ENCODE results near the gene DHRS3. TPM values are rescaled to one million over a fixed set of nuclear protein-coding genes. Genes with fewer than 3 reads are reported as not detected.

The DHRS3 gene
- total and polyA plus RNA-seq, 2 of the 13 experiments (the other 11 are each of a cell fraction or from before 2014, with no cell fraction given), result 48.5 to 90.5 TPM

DNA sequence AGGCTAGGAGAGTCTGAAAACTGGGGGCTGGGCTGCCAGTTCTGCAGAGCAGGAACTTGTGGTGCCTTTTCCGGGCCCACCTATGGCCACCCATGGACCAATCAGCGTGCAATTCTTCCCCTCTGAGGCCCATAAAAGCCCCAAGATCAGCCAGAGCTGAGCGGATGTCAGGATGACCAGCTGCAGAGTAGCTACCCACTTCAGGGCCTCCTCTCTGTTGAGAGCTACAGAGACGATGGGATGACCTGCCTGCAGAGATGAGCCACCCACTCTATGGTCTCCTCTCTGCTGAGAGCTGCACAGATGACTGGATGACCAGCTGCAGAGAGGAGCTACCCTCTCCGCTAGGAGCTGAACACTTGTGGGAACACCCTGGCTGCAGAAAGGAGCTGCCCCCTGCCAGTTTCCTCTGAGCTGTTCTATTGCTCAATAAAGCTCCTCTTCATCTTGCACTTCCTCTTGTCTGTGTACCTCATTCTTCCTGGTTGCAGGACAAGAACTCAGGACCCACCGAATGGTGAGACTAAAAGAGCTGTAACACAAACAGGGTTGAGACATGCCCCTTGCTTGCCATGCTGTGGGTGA is 13.0 kb upstream of the DHRS3 start:
- no peak overlapping the region for H3K27ac ChIP-seq (ENCODE audit: extremely low read length, insufficient read depth, low read length)
- BruUV-seq (replicated peaks), result no TSS peak
- in situ Hi-C loops (cut with HindIII; ENCODE audit: extremely low pct_ligation_motif_present, low pct_unique_long_range_greater_than_20kb), result no loop called here
- H3K4me1 ChIP-seq (ENCODE audit: insufficient read depth, low read length), result peaks cover 12% of the 10 kb centered on the region
- POLR2A ChIA-PET, result interaction anchor here (0.9 to 1.7 kb wide), 4 partner anchors 12 to 32 kb away, joined by 3 to 7 read pairs (median 4); no protein-coding TSS in a partner anchor
- H3K4me3 ChIP-seq (replicated peaks in 1 of 3; ENCODE audit: insufficient read depth in 1 of 3, low read depth in 2 of 3, low read length in 3 of 3), result no peak overlapping the region
- H3K36me3 ChIP-seq (replicated peaks in 1 of 2; ENCODE audit: control insufficient read depth in 1 of 2, insufficient read depth in 2 of 2, low read length in 2 of 2), result no peaks in the 10 kb centered on the region
- intact Hi-C loops (cut with micrococcal nuclease; ENCODE audit: unreplicated experiment), result no loop called here
- no peaks in the 10 kb centered on the region for H3K9me3 ChIP-seq (ENCODE audit: low read length)
- WGBS (ENCODE audit: low lambda C conversion rate), result 14% methylated on average over 2 of the region's 6 CpGs
- H3K79me2 ChIP-seq (ENCODE audit: insufficient read depth, low read length), result no peaks in the 10 kb centered on the region
- CTCF ChIA-PET (ENCODE audit: low intra/inter-chr PET ratio, low total read pairs), result no interaction called here
- DNase-seq (ENCODE audit: low spot score) (no peak), ATAC-seq (peak; percentile 51), FAIRE-seq (no peak)
- H3K9ac ChIP-seq (ENCODE audit: insufficient read depth, low read depth, low read length), result no peak overlapping the region
- no peak overlapping the region for H2AFZ ChIP-seq (ENCODE audit: low read length)
- H3K4me2 ChIP-seq (ENCODE audit: low read depth, low read length), result no peak overlapping the region
- H3K27me3 ChIP-seq (ENCODE audit: control insufficient read depth in 1 of 2, insufficient read depth in 2 of 2, low read length in 2 of 2), result peaks cover 0 to 11% of the 10 kb centered on the region in 2 experiments; a peak in 2 of 5 replicates
- no peaks in the 10 kb centered on the region for H4K20me1 ChIP-seq (ENCODE audit: insufficient read depth, low read length)
- TF ChIP-seq PHF8 (CRISPR knock-in tag; IDR thresholded peaks at IDR 0.05) (no peak), ZNF564 (CRISPR knock-in tag; IDR thresholded peaks at IDR 0.05) (no peak), ZNF629 (CRISPR knock-in tag; conservative IDR thresholded peaks at IDR 0.05) (no peak), BCL6 (CRISPR knock-in tag; IDR thresholded peaks at IDR 0.05) (no peak), SRSF9 (IDR thresholded peaks at IDR 0.05; ENCODE audit: borderline replicate concordance, insufficient read depth, low read depth, low read length, poor library complexity, severe bottlenecking) (no peak), ZNF484 (CRISPR knock-in tag; IDR thresholded peaks at IDR 0.05; ENCODE audit: borderline replicate concordance, low read depth) (no peak), EED (CRISPR knock-in tag; IDR thresholded peaks at IDR 0.05) (no peak), ZNF75D (CRISPR knock-in tag; IDR thresholded peaks at IDR 0.05; ENCODE audit: borderline replicate concordance) (no peak), PCBP2 (optimal IDR thresholded peaks at IDR 0.05; ENCODE audit: low read depth, low read length, poor library complexity, severe bottlenecking) (no peak), SETDB1 (CRISPR knock-in tag; IDR thresholded peaks at IDR 0.05; ENCODE audit: borderline replicate concordance) (no peak)
- TF ChIP-seq, protein P1, sequence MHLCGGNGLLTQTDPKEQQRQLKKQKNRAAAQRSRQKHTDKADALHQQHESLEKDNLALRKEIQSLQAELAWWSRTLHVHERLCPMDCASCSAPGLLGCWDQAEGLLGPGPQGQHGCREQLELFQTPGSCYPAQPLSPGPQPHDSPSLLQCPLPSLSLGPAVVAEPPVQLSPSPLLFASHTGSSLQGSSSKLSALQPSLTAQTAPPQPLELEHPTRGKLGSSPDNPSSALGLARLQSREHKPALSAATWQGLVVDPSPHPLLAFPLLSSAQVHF (CRISPR knock-in tag; IDR thresholded peaks at IDR 0.05), result no peak
- TF ChIP-seq, protein P2, sequence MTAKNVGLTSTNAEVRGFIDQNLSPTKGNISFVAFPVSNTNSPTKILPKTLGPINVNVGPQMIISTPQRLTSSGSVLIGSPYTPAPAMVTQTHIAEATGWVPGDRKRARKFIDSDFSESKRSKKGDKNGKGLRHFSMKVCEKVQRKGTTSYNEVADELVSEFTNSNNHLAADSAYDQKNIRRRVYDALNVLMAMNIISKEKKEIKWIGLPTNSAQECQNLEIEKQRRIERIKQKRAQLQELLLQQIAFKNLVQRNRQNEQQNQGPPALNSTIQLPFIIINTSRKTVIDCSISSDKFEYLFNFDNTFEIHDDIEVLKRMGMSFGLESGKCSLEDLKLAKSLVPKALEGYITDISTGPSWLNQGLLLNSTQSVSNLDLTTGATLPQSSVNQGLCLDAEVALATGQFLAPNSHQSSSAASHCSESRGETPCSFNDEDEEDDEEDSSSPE (CRISPR knock-in tag; IDR thresholded peaks at IDR 0.05), result no peak
- TF ChIP-seq, protein P3, sequence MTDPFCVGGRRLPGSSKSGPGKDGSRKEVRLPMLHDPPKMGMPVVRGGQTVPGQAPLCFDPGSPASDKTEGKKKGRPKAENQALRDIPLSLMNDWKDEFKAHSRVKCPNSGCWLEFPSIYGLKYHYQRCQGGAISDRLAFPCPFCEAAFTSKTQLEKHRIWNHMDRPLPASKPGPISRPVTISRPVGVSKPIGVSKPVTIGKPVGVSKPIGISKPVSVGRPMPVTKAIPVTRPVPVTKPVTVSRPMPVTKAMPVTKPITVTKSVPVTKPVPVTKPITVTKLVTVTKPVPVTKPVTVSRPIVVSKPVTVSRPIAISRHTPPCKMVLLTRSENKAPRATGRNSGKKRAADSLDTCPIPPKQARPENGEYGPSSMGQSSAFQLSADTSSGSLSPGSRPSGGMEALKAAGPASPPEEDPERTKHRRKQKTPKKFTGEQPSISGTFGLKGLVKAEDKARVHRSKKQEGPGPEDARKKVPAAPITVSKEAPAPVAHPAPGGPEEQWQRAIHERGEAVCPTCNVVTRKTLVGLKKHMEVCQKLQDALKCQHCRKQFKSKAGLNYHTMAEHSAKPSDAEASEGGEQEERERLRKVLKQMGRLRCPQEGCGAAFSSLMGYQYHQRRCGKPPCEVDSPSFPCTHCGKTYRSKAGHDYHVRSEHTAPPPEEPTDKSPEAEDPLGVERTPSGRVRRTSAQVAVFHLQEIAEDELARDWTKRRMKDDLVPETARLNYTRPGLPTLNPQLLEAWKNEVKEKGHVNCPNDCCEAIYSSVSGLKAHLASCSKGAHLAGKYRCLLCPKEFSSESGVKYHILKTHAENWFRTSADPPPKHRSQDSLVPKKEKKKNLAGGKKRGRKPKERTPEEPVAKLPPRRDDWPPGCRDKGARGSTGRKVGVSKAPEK (CRISPR knock-in tag; IDR thresholded peaks at IDR 0.05; ENCODE audit: borderline replicate concordance), result no peak
- TF ChIP-seq, protein P4, sequence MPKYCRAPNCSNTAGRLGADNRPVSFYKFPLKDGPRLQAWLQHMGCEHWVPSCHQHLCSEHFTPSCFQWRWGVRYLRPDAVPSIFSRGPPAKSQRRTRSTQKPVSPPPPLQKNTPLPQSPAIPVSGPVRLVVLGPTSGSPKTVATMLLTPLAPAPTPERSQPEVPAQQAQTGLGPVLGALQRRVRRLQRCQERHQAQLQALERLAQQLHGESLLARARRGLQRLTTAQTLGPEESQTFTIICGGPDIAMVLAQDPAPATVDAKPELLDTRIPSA (CRISPR knock-in tag; IDR thresholded peaks at IDR 0.05; ENCODE audit: borderline replicate concordance), result no peak
